ENCODE results near the gene RINL.
"Not testable (repeated sequence)": the region's sequence is repeated elsewhere in the genome, so short reads cannot be mapped to it uniquely, and the experiment has no call there.

Gene RINL

GRCh38 chr19:38831142-38831605 is 46.9 kb downstream of the RINL start:
- peak; percentile 82 for DNase-seq

GRCh38 chr19:38830039-38830733 is 47.9 kb downstream of the RINL start:
- DNase-seq = no peak

- DNase-seq = not testable (repeated sequence)
These were observed 48.9 kb downstream of the RINL start for GRCh38 chr19:38829203-38829602.

- DNase-seq = no peak
These were observed 51.1 kb downstream of the RINL start for GRCh38 chr19:38826856-38827551.

- not testable (repeated sequence) for DNase-seq
These were observed 52.1 kb downstream of the RINL start for GRCh38 chr19:38825936-38826335.

GRCh38 chr19:38821230-38821825 is 56.7 kb downstream of the RINL start:
- DNase-seq = not testable (repeated sequence)

GRCh38 chr19:38819231-38819920 is 58.7 kb downstream of the RINL start:
- DNase-seq = peak; percentile 16

Data from OCI-M1 (cell line).